HG03025 (cell line): Measurements from ENCODE around the gene EPB41L3.

ENCODE experiments used
- ATAC-seq: cut with Tn5 transposase; IDR thresholded peaks from one replicate; pipeline ENCODE4 v1.9.1; 2021; ENCODE audit warnings: mild to moderate bottlenecking, moderate library complexity; ENCODE audit not compliant: unreplicated experiment, low FRiP score

The EPB41L3 gene

GRCh38 chr18:5419030-5419429 lies 124.8 kb downstream of the EPB41L3 start:
- ATAC-seq = no peak

- no peak for ATAC-seq
Measured at GRCh38 chr18:5417342-5417741, 126.5 kb downstream of the EPB41L3 start.

DNA sequence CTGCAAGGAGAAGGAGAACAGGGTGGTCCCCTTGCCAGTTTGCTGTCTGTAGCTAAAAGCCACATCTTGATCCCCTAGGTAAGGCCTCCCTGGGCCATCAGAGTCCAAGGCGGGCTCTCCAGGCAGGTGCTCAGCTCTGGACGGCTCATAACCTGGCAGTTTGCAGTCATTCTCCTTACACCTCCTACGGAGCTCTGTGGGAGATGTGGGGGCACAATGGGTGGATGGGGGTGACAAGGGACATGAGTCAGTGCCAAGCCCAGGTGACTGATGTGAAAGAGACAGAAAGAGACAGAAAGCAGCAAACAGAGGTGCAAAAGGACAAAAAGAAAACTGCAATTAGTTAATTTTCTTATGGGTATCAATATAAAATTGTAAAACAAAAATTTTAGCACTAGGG lies 127.7 kb downstream of the EPB41L3 start:
- no peak for ATAC-seq

- ATAC-seq = no peak
Measured at GRCh38 chr18:5415665-5416064, 128.1 kb downstream of the EPB41L3 start.

DNA sequence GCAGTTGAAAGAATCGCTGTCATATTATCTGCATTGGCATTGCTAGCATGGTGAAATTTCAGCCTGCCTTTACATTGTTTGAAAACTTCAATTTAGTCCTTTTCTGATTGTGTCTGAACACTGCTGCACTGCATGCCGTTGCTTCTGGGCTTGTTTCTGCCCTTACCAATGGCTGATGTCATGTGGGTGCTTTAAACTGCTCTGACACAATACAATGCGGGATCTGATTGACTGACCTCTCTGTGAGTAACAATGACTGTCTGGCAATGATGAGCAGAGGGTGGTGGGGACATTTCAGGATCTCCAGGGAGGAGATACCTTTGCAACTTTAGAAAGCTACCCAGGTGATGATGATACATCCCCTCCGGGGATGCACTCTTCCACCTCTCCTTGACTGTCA lies 128.8 kb downstream of the EPB41L3 start:
- ATAC-seq = no peak

DNA sequence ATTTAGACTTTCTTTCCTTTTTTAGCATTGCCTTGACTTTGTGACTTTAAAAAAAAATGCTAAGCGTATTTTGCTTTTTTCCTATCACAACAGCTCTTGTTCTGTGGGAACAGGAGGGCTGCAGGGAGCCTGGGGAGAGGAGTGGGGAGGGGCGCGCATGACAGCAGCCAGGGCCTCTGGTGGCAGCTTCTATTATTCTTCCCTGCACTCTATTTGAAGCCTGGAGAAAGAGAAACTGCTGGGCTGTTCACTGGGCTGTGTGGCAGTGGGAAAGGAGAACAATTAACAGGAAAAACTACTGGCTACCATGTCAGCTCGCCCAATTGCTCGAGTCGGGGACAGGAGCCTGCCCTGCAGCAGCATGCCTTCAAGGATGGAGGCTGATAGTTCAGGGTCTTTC lies 129.3 kb downstream of the EPB41L3 start:
- no peak for ATAC-seq

DNA sequence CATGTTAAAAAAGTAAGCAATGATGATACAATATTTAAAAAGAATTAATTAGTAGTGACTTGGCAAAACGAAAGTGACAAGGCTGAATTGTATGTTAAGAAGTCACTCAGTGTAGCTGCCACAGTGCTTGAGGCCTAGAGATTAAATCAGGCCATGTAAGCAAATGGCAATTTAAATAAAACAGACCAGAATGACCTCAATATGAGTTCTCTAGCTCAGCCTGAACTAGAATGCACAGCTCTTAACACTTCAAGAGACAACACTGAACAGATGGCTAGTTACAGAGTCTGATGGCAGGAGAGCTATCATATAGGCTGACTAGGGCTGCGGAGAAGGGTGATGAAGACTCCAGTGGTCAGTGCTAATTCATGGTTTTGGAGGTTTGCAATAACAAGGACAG lies 130.3 kb downstream of the EPB41L3 start:
- no peak for ATAC-seq

- ATAC-seq = no peak
Measured at GRCh38 chr18:5410582-5410981, 133.2 kb downstream of the EPB41L3 start.

GRCh38 chr18:5398269-5398668 lies 145.5 kb downstream of the EPB41L3 start:
- ATAC-seq = no peak

- ATAC-seq = no peak
Measured at GRCh38 chr18:5397102-5397501, 146.7 kb downstream of the EPB41L3 start.

- no peak for ATAC-seq
Measured at GRCh38 chr18:5395860-5396448, 147.8 kb downstream of the EPB41L3 start.

DNA sequence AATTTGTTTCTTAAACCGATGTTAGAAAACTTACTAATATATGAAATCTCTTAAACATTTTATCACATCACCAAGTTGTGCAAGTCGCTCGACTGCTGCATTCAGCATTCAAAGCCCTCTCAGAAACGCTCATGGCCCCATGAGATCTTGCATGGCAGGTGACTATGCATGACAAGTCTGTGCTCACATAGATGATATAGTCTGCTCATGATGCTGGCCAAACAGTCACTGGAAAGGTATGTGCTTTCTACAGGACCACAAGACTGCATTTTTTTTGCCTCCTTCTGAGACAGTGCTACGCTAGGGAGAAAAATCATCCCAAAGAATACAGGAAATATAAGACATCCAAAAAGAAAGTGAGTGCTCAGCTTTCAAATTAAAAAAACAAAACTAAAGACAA lies 150.0 kb downstream of the EPB41L3 start:
- no peak for ATAC-seq

GRCh38 chr18:5391409-5391808 lies 152.4 kb downstream of the EPB41L3 start:
- no peak for ATAC-seq

- no peak for ATAC-seq
Measured at GRCh38 chr18:5389356-5389755, 154.4 kb downstream of the EPB41L3 start.

- no peak for ATAC-seq
Measured at GRCh38 chr18:5388896-5389295, 154.9 kb downstream of the EPB41L3 start.

GRCh38 chr18:5380586-5380985 lies 163.2 kb downstream of the EPB41L3 start:
- ATAC-seq = no peak

- ATAC-seq = no peak
Measured at GRCh38 chr18:5376986-5377385, 166.8 kb downstream of the EPB41L3 start.

DNA sequence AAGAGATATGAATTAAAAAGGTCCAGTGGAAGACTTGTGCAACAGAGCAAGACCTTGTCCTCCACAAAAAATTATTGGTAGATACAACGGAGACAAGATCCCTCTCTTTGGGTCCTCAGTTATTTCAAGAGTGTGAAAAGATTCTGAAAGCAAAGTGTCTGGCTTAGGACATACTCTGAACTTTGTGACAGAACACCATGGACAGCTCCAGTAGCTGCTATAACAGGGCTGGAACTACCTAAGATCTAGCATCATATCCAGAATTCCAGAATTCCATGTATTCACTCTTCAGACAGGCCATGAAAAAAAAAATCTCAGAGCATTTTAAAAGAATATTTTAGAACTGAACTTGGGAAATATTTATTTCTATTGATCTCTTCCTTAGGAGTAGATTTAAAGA lies 173.5 kb downstream of the EPB41L3 start:
- no peak for ATAC-seq

DNA sequence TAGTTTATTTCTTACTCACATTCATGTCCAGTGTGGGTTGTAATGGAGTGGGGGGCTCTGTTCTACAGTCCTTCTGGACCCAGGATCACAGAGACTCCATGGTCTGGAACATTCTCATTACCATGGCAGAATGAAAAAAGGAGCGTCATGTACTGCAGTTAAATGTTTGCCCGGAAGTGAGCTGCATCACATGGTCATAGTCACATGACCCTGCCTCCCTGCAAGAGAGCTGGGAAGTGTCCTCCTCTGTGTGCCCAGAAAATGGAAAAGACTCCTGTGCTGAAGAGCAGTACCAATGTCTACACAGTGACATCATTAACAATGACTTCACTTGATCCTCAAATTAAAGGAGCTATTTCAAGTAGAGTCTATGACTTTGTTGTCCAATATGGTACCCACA lies 174.3 kb downstream of the EPB41L3 start:
- ATAC-seq = no peak

DNA sequence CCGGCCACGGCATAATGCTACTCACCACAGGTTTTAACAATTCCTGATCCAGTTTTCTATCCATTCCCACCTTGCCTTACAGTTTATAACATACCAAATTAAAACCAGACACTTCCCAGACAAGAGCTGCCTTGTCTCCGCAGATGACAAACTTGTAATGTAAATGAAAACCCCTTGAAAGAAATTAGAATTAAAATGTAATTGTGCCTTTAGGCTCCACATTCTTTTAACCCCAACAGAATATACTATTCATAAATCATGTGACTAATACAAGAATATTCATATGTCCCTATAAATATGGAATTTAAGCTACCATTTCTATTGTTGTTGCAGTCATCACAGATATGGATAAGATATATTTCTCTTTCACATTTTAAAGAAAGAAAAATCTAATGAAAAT lies 178.4 kb downstream of the EPB41L3 start:
- ATAC-seq = no peak

DNA sequence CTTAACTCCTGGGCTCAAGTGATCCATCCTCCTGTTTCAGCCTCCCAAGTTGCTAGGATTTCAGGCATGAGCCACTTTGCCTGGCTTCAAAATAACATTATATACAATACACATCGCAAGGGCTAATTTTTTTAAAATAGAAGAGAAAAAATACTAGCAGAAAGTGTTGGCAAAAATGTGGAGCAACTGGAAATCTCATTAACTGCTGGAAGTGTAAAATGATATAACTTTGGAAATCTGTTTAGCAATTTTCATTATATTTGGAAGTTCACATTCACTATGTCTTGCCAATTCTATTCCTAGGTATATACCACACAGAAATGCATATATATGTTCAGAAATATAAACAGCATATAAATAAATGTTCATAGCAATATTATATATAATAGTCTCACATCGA lies 193.2 kb downstream of the EPB41L3 start:
- ATAC-seq = no peak
